Fibroblast of pulmonary artery (primary cell): ENCODE data around the gene LARGE1.

Experiments used
- DNase-seq: peaks from one replicate; pipeline ENCODE4 v3.0.0-alpha.2; 2010; ENCODE audit warnings: low read depth
- H3K4me3 ChIP-seq: replicated peaks from 2 replicates; pipeline ENCODE4 v1.5.1; 2011; ENCODE audit warnings: low read depth, mild to moderate bottlenecking, control low read depth, low read length, moderate library complexity
- CTCF ChIP-seq: IDR thresholded peaks from 2 replicates; pipeline ENCODE4 v1.5.1; 2011; ENCODE audit warnings: mild to moderate bottlenecking, control low read depth, low read length, inconsistent platforms; ENCODE audit errors: missing control alignments

Gene LARGE1

GRCh38 chr22:33456511-33456910 is 463.8 kb downstream of the LARGE1 start:
- no peak overlapping the region for H3K4me3 ChIP-seq
- TF ChIP-seq CTCF, result no peak
- DNase-seq, result no peak

- TF ChIP-seq CTCF, result no peak
- no peak overlapping the region for H3K4me3 ChIP-seq
- no peak for DNase-seq
Observed at GRCh38 chr22:33455036-33455435, 465.2 kb downstream of the LARGE1 start.

- H3K4me3 ChIP-seq, result no peak overlapping the region
- DNase-seq, result no peak
- TF ChIP-seq CTCF, result no peak
Observed at GRCh38 chr22:33451866-33452469, 468.3 kb downstream of the LARGE1 start.

- TF ChIP-seq CTCF, result no peak
- no peak for DNase-seq
Observed at GRCh38 chr22:33450756-33451155, 469.5 kb downstream of the LARGE1 start.

GRCh38 chr22:33447733-33448132 is 472.5 kb downstream of the LARGE1 start:
- no peak overlapping the region for H3K4me3 ChIP-seq
- no peak for DNase-seq
- no peak for TF ChIP-seq CTCF

More at GRCh38 chr22:33450756-33451155, 469.5 kb downstream of the LARGE1 start:
- no peak overlapping the region for H3K4me3 ChIP-seq

- no peak overlapping the region for H3K4me3 ChIP-seq
- DNase-seq, result no peak
- no peak for TF ChIP-seq CTCF
Observed at GRCh38 chr22:33443683-33444082, 476.6 kb downstream of the LARGE1 start.

- no peak overlapping the region for H3K4me3 ChIP-seq
- DNase-seq, result no peak
- no peak for TF ChIP-seq CTCF
Observed at GRCh38 chr22:33440756-33441155, 479.5 kb downstream of the LARGE1 start.
